Panc1 (cell line): ENCODE results near the gene SEPTIN5. TPM values are rescaled to one million over a fixed set of nuclear protein-coding genes. Genes with fewer than 3 reads are reported as not detected.

Experiments used
- ATAC-seq: fragments of 200-7000 bp; cut with Tn5 transposase; 2 replicates; pipeline ENCODE4 v1.9.1; 2020; ENCODE audit warnings: mild to moderate bottlenecking, moderate library complexity
- BruUV-seq: library from RNA; stranded (reverse); fragments of 400-500 nt; replicated peaks from 2 replicates; lab custom pipeline; 2021; lab: Mats Ljungman, UMichigan
- CTCF ChIA-PET: fragments of 300-600 bp; sonication (Branson Sonifier 250); formaldehyde crosslinking; loops from one replicate; lab custom pipeline; 2022; ENCODE audit warnings: antibody characterized with exemption; lab: Charles Lee
- POLR2A ChIA-PET: fragments of 300-600 bp; sonication (Branson Sonifier 250); formaldehyde crosslinking; loops from one replicate; lab custom pipeline; 2022; ENCODE audit warnings: antibody characterized with exemption; lab: Charles Lee
- DNase-seq: peaks from one replicate; pipeline ENCODE4 v3.0.0-alpha.2; 2010; ENCODE audit warnings: low read depth, low spot score
- H3K27ac ChIP-seq: 2 replicates; pipeline ENCODE4 v1.5.1; 2011; ENCODE audit warnings: mild to moderate bottlenecking, low read length, inconsistent platforms
- H3K27me3 ChIP-seq: fragments of 200-500 bp; sonication (Bioruptor generic); 2 replicates; pipeline ENCODE4 v1.6.0; 2014; ENCODE audit warnings: low read length, inconsistent platforms; ENCODE audit not compliant: control insufficient read depth, insufficient read depth
- H3K36me3 ChIP-seq: fragments of 200-500 bp; sonication (Bioruptor generic); 2 replicates; pipeline ENCODE4 v1.5.1; 2014; ENCODE audit warnings: inconsistent platforms, mild to moderate bottlenecking, low read length, moderate library complexity; ENCODE audit not compliant: control insufficient read depth, insufficient read depth
- H3K4me1 ChIP-seq: 2 replicates; pipeline ENCODE4 v1.5.1; 2011; ENCODE audit warnings: inconsistent platforms, mild to moderate bottlenecking, low read length, moderate library complexity; ENCODE audit not compliant: control insufficient read depth, insufficient read depth
- H3K4me3 ChIP-seq, 2 experiments: 2 replicates each; pipeline ENCODE4 v1.5.1; 2011 to 2012; ENCODE audit warnings: low read depth in 2 of 2, low read length in 2 of 2, mild to moderate bottlenecking in 2 of 2, inconsistent platforms in 1 of 2, moderate library complexity in 1 of 2
- H3K9me3 ChIP-seq: fragments of 200-500 bp; sonication (Bioruptor generic); 2 replicates; pipeline ENCODE4 v1.5.1; 2014; ENCODE audit warnings: low read depth, mild to moderate bottlenecking, inconsistent platforms, low read length, moderate library complexity; ENCODE audit not compliant: control insufficient read depth, insufficient read depth
- CTCF ChIP-seq: fragments of 450-650 bp; IDR thresholded peaks from 2 replicates; pipeline ENCODE4 v1.5.1; 2017; ENCODE audit warnings: mild to moderate bottlenecking
- POLR2AphosphoS5 ChIP-seq: IDR thresholded peaks from 2 replicates; pipeline ENCODE4 v1.6.1; 2012; ENCODE audit warnings: mild to moderate bottlenecking, low read depth, low read length, moderate library complexity
- REST ChIP-seq, 2 experiments: IDR thresholded peaks; 2 replicates each; pipeline ENCODE4 v1.6.1; 2011 to 2012; ENCODE audit warnings: low read depth in 2 of 2, control low read depth in 1 of 2, low read length in 1 of 2, mild to moderate bottlenecking in 1 of 2, moderate library complexity in 1 of 2; ENCODE audit not compliant: insufficient read depth in 1 of 2
- SIN3A ChIP-seq: IDR thresholded peaks from 2 replicates; pipeline ENCODE4 v1.6.1; 2012; ENCODE audit warnings: low read depth, mild to moderate bottlenecking, low read length, moderate library complexity, borderline replicate concordance; ENCODE audit not compliant: insufficient read depth
- TCF7L2 ChIP-seq: IDR thresholded peaks from 2 replicates; pipeline ENCODE4 v1.6.1; 2011; ENCODE audit warnings: mild to moderate bottlenecking, low read depth, low read length, inconsistent platforms
- in situ Hi-C: cut with HindIII; loops from 2 replicates; pipeline ENCODE4 v1.10.0; 2016; ENCODE audit warnings: low sequenced_read_pairs, low pct_unique_long_range_greater_than_20kb
- intact Hi-C: fragments of 100-400 bp; cut with micrococcal nuclease; formaldehyde crosslinking; loops from one replicate; pipeline ENCODE4 v1.10.0; 2022; ENCODE audit not compliant: unreplicated experiment
- total RNA-seq: library from RNA; stranded (reverse); gene quantifications from one replicate; pipeline ENCODE4 v1.2.1, GENCODE V29; 2021; ENCODE audit not compliant: unreplicated experiment

SEPTIN5 gene
- total RNA-seq, 1 experiment from 2014 or later, result 17.2 TPM

GRCh38 chr22:19667872-19668740 is 46.2 kb upstream of the SEPTIN5 start:
- POLR2A ChIA-PET, result no interaction called here

GRCh38 chr22:19668748-19669147 is 45.6 kb upstream of the SEPTIN5 start:
- Histone ChIP-seq H3K36me3 (no peaks in the 10 kb centered on the region), H3K27me3 (no peaks in the 10 kb centered on the region), H3K4me1 (no peaks in the 10 kb centered on the region), H3K27ac (no peak overlapping the region), H3K4me3 (no peak overlapping the region), H3K9me3 (no peaks in the 10 kb centered on the region)
- in situ Hi-C loops (no loop called here), intact Hi-C loops (no loop called here)
- no peak for ATAC-seq
- BruUV-seq, result no TSS peak
- CTCF ChIA-PET, result no interaction called here
- TF ChIP-seq TCF7L2, result no peak
- TF ChIP-seq REST (IDR thresholded peaks at IDR 0.05; ENCODE audit: insufficient read depth in 1 of 2, low read depth in 2 of 2, low read length in 1 of 2), result no peak
- no peak for TF ChIP-seq CTCF
- no peak for TF ChIP-seq SIN3A
- TF ChIP-seq POLR2AphosphoS5, result no peak
- DNase-seq, result no peak
- POLR2A ChIA-PET, result no interaction called here

More at GRCh38 chr22:19667872-19668740, 46.2 kb upstream of the SEPTIN5 start:
- Histone ChIP-seq H3K27me3 (no peaks in the 10 kb centered on the region), H3K4me3 (no peak overlapping the region), H3K9me3 (no peaks in the 10 kb centered on the region), H3K36me3 (no peaks in the 10 kb centered on the region), H3K4me1 (no peaks in the 10 kb centered on the region), H3K27ac (no peak overlapping the region)
- intact Hi-C loops, result no loop called here
- ATAC-seq (no peak), DNase-seq (no peak)
- CTCF ChIA-PET, result no interaction called here
- no TSS peak for BruUV-seq
- in situ Hi-C loops, result no loop called here
- TF ChIP-seq POLR2AphosphoS5 (no peak), SIN3A (no peak), REST (IDR thresholded peaks at IDR 0.05; ENCODE audit: insufficient read depth in 1 of 2, low read depth in 2 of 2, low read length in 1 of 2) (no peak)
